ENCODE data around the gene PLEKHM3. TPM values are rescaled to one million over a fixed set of nuclear protein-coding genes. Genes with fewer than 3 reads are reported as not detected.
"Not testable (repeated sequence)": the region's sequence is repeated elsewhere in the genome, so short reads cannot be mapped to it uniquely, and the experiment has no call there.

PLEKHM3 gene
- total RNA-seq, 2 donors from 2014 or later, result 9.8 to 10.4 TPM

GRCh38 chr2:207960911-207961310, 64.4 kb downstream of the PLEKHM3 start:
- intact Hi-C loops (cut with DNase I, micrococcal nuclease), result no loop called here
- no peak for DNase-seq
- no peak for ATAC-seq

GRCh38 chr2:207960090-207960489, 65.2 kb downstream of the PLEKHM3 start:
- intact Hi-C loops (cut with DNase I, micrococcal nuclease), result no loop called here
- ATAC-seq (no peak), DNase-seq (no peak)

GRCh38 chr2:207956771-207957170, 68.6 kb downstream of the PLEKHM3 start:
- no peak for DNase-seq
- intact Hi-C loops (cut with DNase I, micrococcal nuclease), result no loop called here
- ATAC-seq, result no peak

- intact Hi-C loops (cut with DNase I, micrococcal nuclease), result no loop called here
- no peak for ATAC-seq
- no peak for DNase-seq
Measured at GRCh38 chr2:207955456-207955855, 69.9 kb downstream of the PLEKHM3 start.

- no peak for DNase-seq
- peak; percentile 49 for ATAC-seq
- intact Hi-C loops (cut with DNase I, micrococcal nuclease), result no loop called here
Measured at GRCh38 chr2:207953354-207953753, 72.0 kb downstream of the PLEKHM3 start.

GRCh38 chr2:207952564-207953345, 72.6 kb downstream of the PLEKHM3 start:
- intact Hi-C loops (cut with DNase I, micrococcal nuclease), result no loop called here
- ATAC-seq (no peak), DNase-seq (no peak)

- ATAC-seq (no peak), DNase-seq (no peak)
- intact Hi-C loops (cut with DNase I, micrococcal nuclease), result no loop called here
Measured at GRCh38 chr2:207951734-207952470, 73.4 kb downstream of the PLEKHM3 start.

GRCh38 chr2:207950761-207951114, 74.6 kb downstream of the PLEKHM3 start:
- DNase-seq, result no peak
- intact Hi-C loops (cut with DNase I, micrococcal nuclease), result no loop called here
- ATAC-seq, result no peak

GRCh38 chr2:207950063-207950760, 75.1 kb downstream of the PLEKHM3 start:
- no peak for ATAC-seq
- no peak for DNase-seq
- intact Hi-C loops (cut with DNase I, micrococcal nuclease), result no loop called here

- intact Hi-C loops (cut with DNase I, micrococcal nuclease); ATAC-seq; DNase-seq: not testable (repeated sequence)
Measured at GRCh38 chr2:207949245-207949644, 76.1 kb downstream of the PLEKHM3 start.

- intact Hi-C loops (cut with DNase I, micrococcal nuclease), result no loop called here
- ATAC-seq (no peak), DNase-seq (no peak)
Measured at GRCh38 chr2:207944979-207945600, 80.2 kb downstream of the PLEKHM3 start.

GRCh38 chr2:207944334-207944733, 81.0 kb downstream of the PLEKHM3 start:
- ATAC-seq (no peak), DNase-seq (no peak)
- intact Hi-C loops (cut with DNase I, micrococcal nuclease), result no loop called here

GRCh38 chr2:207939342-207940108, 85.8 kb downstream of the PLEKHM3 start:
- DNase-seq (peak; percentile 76), ATAC-seq (peak; percentile 96)
- intact Hi-C loops (cut with DNase I, micrococcal nuclease), result no loop called here

- DNase-seq (no peak), ATAC-seq (peak; percentile 49)
- intact Hi-C loops (cut with DNase I, micrococcal nuclease), result no loop called here
Measured at GRCh38 chr2:207938886-207939285, 86.4 kb downstream of the PLEKHM3 start.

- intact Hi-C loops (cut with DNase I, micrococcal nuclease), result no loop called here
- DNase-seq, result no peak
- ATAC-seq, result no peak
Measured at GRCh38 chr2:207938415-207938814, 86.9 kb downstream of the PLEKHM3 start.

- intact Hi-C loops (cut with DNase I, micrococcal nuclease), result no loop called here
- no peak for DNase-seq
- ATAC-seq, result no peak
Measured at GRCh38 chr2:207937823-207938222, 87.5 kb downstream of the PLEKHM3 start.

- DNase-seq, result no peak
- intact Hi-C loops (cut with DNase I, micrococcal nuclease), result no loop called here
- no peak for ATAC-seq
Measured at GRCh38 chr2:207937253-207937652, 88.1 kb downstream of the PLEKHM3 start.

- ATAC-seq (no peak), DNase-seq (no peak)
- intact Hi-C loops (cut with DNase I, micrococcal nuclease), result no loop called here
Measured at GRCh38 chr2:207936380-207936779, 88.9 kb downstream of the PLEKHM3 start.

GRCh38 chr2:207935991-207936370, 89.3 kb downstream of the PLEKHM3 start:
- intact Hi-C loops (cut with DNase I, micrococcal nuclease), result no loop called here
- peak; percentile 31 for ATAC-seq
- no peak for DNase-seq
